B cell (primary cell): ENCODE results near the gene FRMD4B. TPM values are rescaled to one million over a fixed set of nuclear protein-coding genes. Genes with fewer than 3 reads are reported as not detected.

ENCODE experiments used
- ATAC-seq: fragments of 200-7000 bp; cut with Tn5 transposase; one replicate; pipeline ENCODE4 v1.10.0; 2021; ENCODE audit warnings: low read depth, mild to moderate bottlenecking, moderate number of reproducible peaks, moderate library complexity
- CTCF ChIA-PET: fragments of 350-600 bp; sonication (Branson Sonifier 250); formaldehyde crosslinking; loops from one replicate; lab custom pipeline; 2021; ENCODE audit warnings: antibody characterized with exemption, inconsistent platforms; lab: Charles Lee
- POLR2A ChIA-PET: fragments of 350-600 bp; sonication (Branson Sonifier 250); formaldehyde crosslinking; loops from one replicate; lab custom pipeline; 2021; ENCODE audit warnings: antibody characterized with exemption; lab: Charles Lee
- DNase-seq: peaks from one replicate; pipeline ENCODE4 v3.0.0; 2013
- H2AFZ ChIP-seq: 2 replicates; pipeline ENCODE4 v1.6.1; 2012; ENCODE audit warnings: mild to moderate bottlenecking, low read depth, low read length; ENCODE audit not compliant: insufficient read depth, poor library complexity, severe bottlenecking
- H3K27ac ChIP-seq, 2 donors: 1 replicate in 1 of 2; 2 replicates in 1 of 2; pipeline ENCODE4 v1.5.1; 2012 to 2013; ENCODE audit warnings: low read length in 2 of 2, mild to moderate bottlenecking in 2 of 2, moderate library complexity in 1 of 2
- H3K27me3 ChIP-seq, 4 experiments: fragments of 200-600 bp in 1 of 4; sonication (generic) in 1 of 4; replicated peaks in 1 of 4; 1 replicate in 2 of 4; 2 replicates in 2 of 4; pipeline versions ENCODE4 v1.6.1 to v1.7.0; 2013 to 2016; ENCODE audit warnings: low read length in 3 of 4, mild to moderate bottlenecking in 2 of 4, mixed read lengths in 1 of 4, moderate library complexity in 1 of 4; ENCODE audit not compliant: insufficient read depth in 4 of 4, control insufficient read depth in 3 of 4; ENCODE audit errors: control extremely low read depth in 1 of 4
- H3K36me3 ChIP-seq, 2 experiments: replicated peaks in 1 of 2; 1 replicate in 1 of 2; 2 replicates in 1 of 2; pipeline versions ENCODE4 v1.6.1 to v1.7.1; 2013; ENCODE audit warnings: low read length in 1 of 2; ENCODE audit not compliant: insufficient read depth in 2 of 2, control insufficient read depth in 1 of 2; ENCODE audit errors: control extremely low read depth in 1 of 2, extremely low read depth in 1 of 2
- H3K4me1 ChIP-seq, 2 donors: fragments of 200-600 bp in 1 of 2; sonication (generic) in 1 of 2; 1 replicate in 1 of 2; 2 replicates in 1 of 2; pipeline versions ENCODE4 v1.5.1 to v1.6.1; 2013 to 2017; ENCODE audit warnings: low read length in 2 of 2; ENCODE audit not compliant: control insufficient read depth in 2 of 2, insufficient read depth in 2 of 2
- H3K4me2 ChIP-seq: replicated peaks from 2 replicates; pipeline ENCODE3; 2012; ENCODE audit warnings: mild to moderate bottlenecking, low read depth, low read length; ENCODE audit not compliant: poor library complexity, severe bottlenecking
- H3K4me3 ChIP-seq, 5 experiments: fragments of 200-600 bp in 1 of 5; sonication (generic) in 1 of 5; 1 replicate in 3 of 5; 2 replicates in 2 of 5; pipeline versions ENCODE4 v1.5.1 to v1.7.0; 2011 to 2016; ENCODE audit warnings: low read length in 4 of 5, mild to moderate bottlenecking in 4 of 5, low read depth in 2 of 5, control low read depth in 1 of 5, moderate library complexity in 1 of 5; ENCODE audit not compliant: insufficient read depth in 1 of 5; ENCODE audit errors: control extremely low read depth in 1 of 5, extremely low read depth in 1 of 5
- H3K79me2 ChIP-seq: fragments of 200-600 bp; sonication (generic); one replicate; pipeline ENCODE4 v1.6.0; 2016; ENCODE audit warnings: low read length; ENCODE audit not compliant: control insufficient read depth, insufficient read depth
- H3K9ac ChIP-seq: fragments of 200-600 bp; sonication (generic); 2 replicates; pipeline ENCODE4 v1.6.1; 2017; ENCODE audit warnings: mild to moderate bottlenecking, low read length, moderate library complexity
- H3K9me3 ChIP-seq, 3 donors: one replicate each; pipeline versions ENCODE4 v1.6.1 to v1.7.1; 2013; ENCODE audit warnings: low read length in 2 of 3; ENCODE audit not compliant: control insufficient read depth in 2 of 3, insufficient read depth in 1 of 3; ENCODE audit errors: control extremely low read depth in 1 of 3
- H4K20me1 ChIP-seq: 2 replicates; pipeline ENCODE4 v1.6.0; 2012; ENCODE audit warnings: mild to moderate bottlenecking, low read length; ENCODE audit not compliant: insufficient read depth, control insufficient read depth, poor library complexity, severe bottlenecking
- H3K27ac Mint-ChIP-seq: one replicate; pipeline ENCODE4 v1.8.0; 2021; ENCODE audit warnings: mixed read lengths
- H3K27me3 Mint-ChIP-seq: one replicate; pipeline ENCODE4 v1.8.0; 2021; ENCODE audit warnings: mixed read lengths
- H3K4me1 Mint-ChIP-seq: one replicate; pipeline ENCODE4 v1.8.0; 2021; ENCODE audit warnings: mixed read lengths
- H3K4me3 Mint-ChIP-seq: one replicate; pipeline ENCODE4 v1.8.0; 2021; ENCODE audit warnings: mixed read lengths
- H3K9me3 Mint-ChIP-seq: one replicate; pipeline ENCODE4 v1.8.0; 2022; ENCODE audit warnings: mixed read lengths; ENCODE audit not compliant: insufficient read depth
- CTCF ChIP-seq: fragments of 200-600 bp; IDR thresholded peaks from one replicate; pipeline ENCODE4 v1.8.0; 2022; ENCODE audit warnings: antibody characterized with exemption, mild to moderate bottlenecking
- EZH2 ChIP-seq: IDR thresholded peaks from 2 replicates; pipeline ENCODE4 v1.6.1; 2012; ENCODE audit warnings: borderline replicate concordance, low read depth, mild to moderate bottlenecking, moderate library complexity, low read length; ENCODE audit not compliant: insufficient read depth, poor library complexity, severe bottlenecking
- WGBS: methylation state at CpG from one replicate; pipeline ENCODE4 v1.1.5; 2013; ENCODE audit warnings: missing lambda C conversion rate; ENCODE audit not compliant: insufficient coverage; 5-methylcytosine and 5-hydroxymethylcytosine counted together
- intact Hi-C: fragments of 100-400 bp; cut with micrococcal nuclease; formaldehyde crosslinking; loops from one replicate; pipeline ENCODE4 v1.10.0; 2022
- polyA plus RNA-seq: library from polyadenylated mRNA; depleted of rRNA; stranded (reverse); fragments of >200 nt; gene quantifications from 2 replicates; pipeline ENCODE4 v1.2.3, GENCODE V29; 2012
- total RNA-seq, 2 donors: library from RNA; stranded (reverse); fragments of 120-200 nt in 1 of 2; gene quantifications; 1 replicate in 1 of 2; 2 replicates in 1 of 2; pipeline versions ENCODE4 v1.2.3 to v1.2.4, GENCODE V29; 2013 to 2022

FRMD4B gene
- total and polyA plus RNA-seq, 2 donors (not counting 1 experiment from before 2014, with no cell fraction given): 0.06 to 0.20 TPM

GRCh38 chr3:69413551-69414207 lies 27.8 kb upstream of the FRMD4B start:
- Histone ChIP-seq H3K9ac (no peak overlapping the region), H3K27ac (no peak overlapping the region), H3K79me2 (no peaks in the 10 kb centered on the region), H3K27me3 (peaks cover 0 to 7% (median 0%) of the 10 kb centered on the region in 4 experiments), H3K36me3 (no peaks in the 10 kb centered on the region), H3K9me3 (no peaks in the 10 kb centered on the region), H2AFZ (no peak overlapping the region), H3K4me2 (no peak overlapping the region), H3K4me3 (no peak overlapping the region), H4K20me1 (no peaks in the 10 kb centered on the region), H3K4me1 (no peaks in the 10 kb centered on the region)
- peaks cover 4% of the 10 kb centered on the region for H3K4me1 Mint-ChIP-seq
- H3K9me3 Mint-ChIP-seq: no peaks in the 10 kb centered on the region
- WGBS: 72% methylated on average over 2 of the region's 9 CpGs
- peaks cover 5% of the 10 kb centered on the region for H3K27me3 Mint-ChIP-seq
- H3K27ac Mint-ChIP-seq: no peak overlapping the region
- ATAC-seq: no peak
- no peak overlapping the region for H3K4me3 Mint-ChIP-seq
- POLR2A ChIA-PET: no interaction called here
- intact Hi-C loops: no loop called here
- CTCF ChIA-PET: no interaction called here
- TF ChIP-seq EZH2 (no peak), CTCF (no peak)
- DNase-seq: no peak

DNA sequence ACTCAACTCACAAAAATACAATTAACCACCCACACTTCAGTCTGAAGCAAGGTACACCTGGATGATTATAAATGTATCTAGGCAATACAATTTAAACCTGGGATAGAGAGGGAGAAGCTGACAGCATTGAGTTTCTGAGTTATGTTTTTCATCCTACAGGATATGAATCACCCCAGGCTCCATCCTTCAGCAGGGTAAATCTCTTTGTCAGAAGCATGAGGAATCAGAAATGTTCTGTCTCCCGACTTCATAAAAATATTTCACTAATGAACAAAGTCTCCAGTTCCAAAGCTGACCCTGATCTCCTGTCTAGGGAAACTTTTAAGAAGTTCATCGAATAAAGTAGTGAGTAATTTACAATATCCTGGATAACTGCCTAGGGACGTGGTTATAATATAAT lies 25.5 kb upstream of the FRMD4B start:
- intact Hi-C loops: no loop called here
- no peak overlapping the region for H3K4me3 ChIP-seq
- H3K27ac ChIP-seq: no peak overlapping the region
- ChIA-PET CTCF (interaction anchor here (1.3 kb wide), 1 partner anchor 87 kb away, joined by 5 read pairs; no protein-coding TSS in a partner anchor), POLR2A (no interaction called here)
- H3K36me3 ChIP-seq: no peaks in the 10 kb centered on the region
- DNase-seq (no peak), ATAC-seq (no peak)
- H4K20me1 ChIP-seq: no peaks in the 10 kb centered on the region
- WGBS: no CpG with 5 or more reads among the region's 3 CpGs
- peaks cover 5% of the 10 kb centered on the region for H3K27me3 Mint-ChIP-seq
- no peaks in the 10 kb centered on the region for H3K9me3 Mint-ChIP-seq
- H3K27ac Mint-ChIP-seq: no peak overlapping the region
- no peak overlapping the region for H3K9ac ChIP-seq
- TF ChIP-seq CTCF: no peak
- TF ChIP-seq EZH2: no peak
- peaks cover 4% of the 10 kb centered on the region for H3K4me1 Mint-ChIP-seq
- no peak overlapping the region for H2AFZ ChIP-seq
- no peaks in the 10 kb centered on the region for H3K79me2 ChIP-seq
- H3K9me3 ChIP-seq: no peaks in the 10 kb centered on the region
- H3K4me3 Mint-ChIP-seq: no peak overlapping the region
- H3K4me2 ChIP-seq: no peak overlapping the region
- H3K27me3 ChIP-seq: peaks cover 0 to 7% (median 0%) of the 10 kb centered on the region in 4 experiments
- H3K4me1 ChIP-seq: no peaks in the 10 kb centered on the region
